ENCODE data around the gene COL23A1. TPM values are rescaled to one million over a fixed set of nuclear protein-coding genes. Genes with fewer than 3 reads are reported as not detected.

Gene COL23A1
- total and polyA plus RNA-seq, 2 of the 8 experiments (the other 6 are each of a cell fraction or from before 2014, with no cell fraction given) = 3.1 to 4.7 TPM

GRCh38 chr5:178224403-178224802 lies 365.8 kb downstream of the COL23A1 start (continued):
- TF ChIP-seq ZNF274 (IDR thresholded peaks at IDR 0.05; ENCODE audit: borderline replicate concordance, extremely low read depth, low read length) (no peak), RFX5 (IDR thresholded peaks at IDR 0.05; ENCODE audit: borderline replicate concordance, low read depth, low read length) (no peak), CTBP2 (IDR thresholded peaks at IDR 0.05; ENCODE audit: borderline replicate concordance, insufficient read depth, insufficient read length, low read length) (no peak), CHD1 (IDR thresholded peaks at IDR 0.05; ENCODE audit: low read depth, low read length) (no peak), ATF2 (IDR thresholded peaks at IDR 0.05; ENCODE audit: low read length) (no peak), HDAC6 (IDR thresholded peaks at IDR 0.05; ENCODE audit: low read depth, low read length) (no peak), KDM4A (IDR thresholded peaks at IDR 0.05; ENCODE audit: low read depth, low read length, severe bottlenecking) (no peak)

All from H1 (cell line).